ENCODE measurements around the gene EPHB4.

EPHB4 gene

DNA sequence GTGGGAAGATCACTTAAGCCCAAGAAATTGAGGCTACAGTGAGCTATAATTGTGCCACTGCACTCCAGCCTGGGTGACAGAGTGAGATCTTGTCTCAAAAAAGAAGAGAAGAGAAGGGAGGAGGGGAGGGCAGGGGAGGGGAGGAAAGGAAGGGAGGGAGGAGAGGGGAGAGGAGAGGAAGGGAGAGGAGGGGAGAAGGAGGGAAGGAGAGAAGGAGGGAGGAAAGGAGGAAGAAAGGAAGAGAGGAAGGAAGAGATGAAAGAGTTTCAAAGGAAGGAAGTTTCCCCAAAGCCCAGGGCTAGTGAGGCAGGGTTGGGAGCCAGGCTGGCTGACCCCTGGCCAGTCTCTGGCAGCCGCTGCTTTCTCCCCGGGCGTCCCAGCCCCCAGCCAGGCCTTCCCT is 32.6 kb downstream of the EPHB4 start:
- H3K9me3 ChIP-seq = no peaks in the 10 kb centered on the region
- TF ChIP-seq, protein P1, sequence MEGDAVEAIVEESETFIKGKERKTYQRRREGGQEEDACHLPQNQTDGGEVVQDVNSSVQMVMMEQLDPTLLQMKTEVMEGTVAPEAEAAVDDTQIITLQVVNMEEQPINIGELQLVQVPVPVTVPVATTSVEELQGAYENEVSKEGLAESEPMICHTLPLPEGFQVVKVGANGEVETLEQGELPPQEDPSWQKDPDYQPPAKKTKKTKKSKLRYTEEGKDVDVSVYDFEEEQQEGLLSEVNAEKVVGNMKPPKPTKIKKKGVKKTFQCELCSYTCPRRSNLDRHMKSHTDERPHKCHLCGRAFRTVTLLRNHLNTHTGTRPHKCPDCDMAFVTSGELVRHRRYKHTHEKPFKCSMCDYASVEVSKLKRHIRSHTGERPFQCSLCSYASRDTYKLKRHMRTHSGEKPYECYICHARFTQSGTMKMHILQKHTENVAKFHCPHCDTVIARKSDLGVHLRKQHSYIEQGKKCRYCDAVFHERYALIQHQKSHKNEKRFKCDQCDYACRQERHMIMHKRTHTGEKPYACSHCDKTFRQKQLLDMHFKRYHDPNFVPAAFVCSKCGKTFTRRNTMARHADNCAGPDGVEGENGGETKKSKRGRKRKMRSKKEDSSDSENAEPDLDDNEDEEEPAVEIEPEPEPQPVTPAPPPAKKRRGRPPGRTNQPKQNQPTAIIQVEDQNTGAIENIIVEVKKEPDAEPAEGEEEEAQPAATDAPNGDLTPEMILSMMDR (IDR thresholded peaks at IDR 0.05; ENCODE audit: low read depth, low read length) = no peak
- no peaks in the 10 kb centered on the region; the same call in 1 of the 2 replicates for H3K27me3 ChIP-seq
- no peaks in the 10 kb centered on the region for H3K36me3 ChIP-seq
- no peak overlapping the region for H3K4me3 ChIP-seq (ENCODE audit: low read depth, low read length)
- DNase-seq = no peak
- H3K4me1 ChIP-seq = no peaks in the 10 kb centered on the region

DNA sequence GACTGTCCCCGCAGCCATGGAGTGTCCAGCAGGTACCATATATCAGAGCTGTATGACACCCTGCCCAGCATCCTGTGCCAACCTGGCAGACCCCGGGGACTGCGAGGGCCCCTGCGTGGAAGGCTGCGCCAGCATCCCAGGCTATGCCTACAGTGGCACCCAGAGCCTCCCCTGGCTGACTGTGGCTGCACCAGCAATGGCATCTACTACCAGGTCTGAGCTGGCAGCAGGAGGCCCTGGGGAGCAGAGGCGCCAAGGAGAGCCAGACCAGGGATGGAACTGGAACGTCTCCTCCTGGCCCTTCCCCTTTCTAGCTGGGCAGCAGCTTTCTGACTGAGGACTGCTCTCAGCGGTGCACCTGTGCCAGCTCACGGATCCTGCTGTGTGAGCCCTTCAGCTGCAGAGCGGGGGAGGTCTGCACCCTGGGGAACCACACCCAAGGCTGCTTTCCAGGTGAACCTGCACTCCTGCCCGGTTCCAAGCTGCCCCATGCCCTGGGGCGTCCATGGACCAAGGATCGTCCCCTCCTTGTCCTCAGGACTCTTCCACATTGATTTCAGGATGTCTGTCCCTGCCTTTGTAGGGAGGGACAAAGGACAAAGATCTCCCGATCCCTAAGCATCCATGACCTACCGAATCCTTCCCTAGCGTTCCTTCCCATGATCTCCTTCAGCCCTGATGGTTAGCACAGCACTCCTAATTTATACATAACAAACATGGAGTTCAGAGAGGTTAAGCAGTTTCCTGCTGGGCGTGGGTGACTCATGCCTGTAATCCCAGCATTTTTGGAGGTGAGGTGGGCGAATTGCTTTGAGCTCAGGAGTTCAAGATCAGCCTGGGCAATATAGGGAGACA is 33.3 kb downstream of the EPHB4 start:
- TF ChIP-seq, protein P1 (IDR thresholded peaks at IDR 0.05; ENCODE audit: low read depth, low read length) = no peak
- no peak for DNase-seq
- H3K9me3 ChIP-seq = no peaks in the 10 kb centered on the region
- H3K4me3 ChIP-seq (ENCODE audit: low read depth, low read length) = no peak overlapping the region
- H3K36me3 ChIP-seq = no peaks in the 10 kb centered on the region
- H3K4me1 ChIP-seq = no peaks in the 10 kb centered on the region
- no peaks in the 10 kb centered on the region; the same call in 1 of the 2 replicates for H3K27me3 ChIP-seq

DNA sequence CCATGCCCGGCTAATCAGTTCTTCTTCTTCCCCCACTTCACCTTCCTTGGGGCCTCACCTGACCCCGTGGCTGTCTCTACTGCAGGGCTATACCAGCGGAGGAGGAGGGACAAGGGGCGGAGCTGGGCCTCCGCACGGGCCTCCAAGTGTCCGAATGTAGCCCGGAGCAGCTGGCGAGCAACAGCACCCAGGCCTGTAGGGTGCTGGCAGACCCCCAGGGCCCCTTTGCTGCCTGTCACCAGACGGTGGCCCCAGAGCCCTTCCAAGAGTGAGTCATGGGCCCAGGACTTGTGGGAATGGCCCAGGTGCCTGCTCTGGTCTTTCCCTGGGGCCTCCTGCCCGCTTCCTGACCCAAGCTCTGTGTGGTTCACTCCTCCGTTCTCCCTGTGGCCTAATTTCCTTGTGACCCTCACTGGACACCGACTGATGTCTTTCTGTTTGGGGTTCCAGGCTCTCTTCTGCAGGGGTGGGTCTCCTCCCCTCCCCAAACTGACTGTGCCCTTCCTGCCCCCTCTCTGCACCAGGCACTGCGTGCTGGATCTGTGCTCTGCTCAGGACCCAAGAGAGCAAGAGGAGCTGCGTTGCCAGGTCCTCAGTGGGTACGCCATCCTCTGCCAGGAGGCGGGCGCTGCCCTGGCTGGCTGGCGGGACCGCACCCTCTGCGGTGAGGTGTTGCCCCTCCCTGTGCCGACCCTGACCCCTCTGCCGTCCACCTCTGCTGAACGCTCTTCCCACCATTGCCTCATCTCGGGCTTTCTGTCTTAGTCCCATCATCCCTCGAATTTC is 35.2 kb downstream of the EPHB4 start:
- no peaks in the 10 kb centered on the region for H3K36me3 ChIP-seq
- TF ChIP-seq, protein P1 (IDR thresholded peaks at IDR 0.05; ENCODE audit: low read depth, low read length) = peak; percentile 22; the same call in 1 of the 2 replicates
- peak; percentile 59 for DNase-seq
- H3K4me1 ChIP-seq = no peaks in the 10 kb centered on the region
- H3K27me3 ChIP-seq = no peaks in the 10 kb centered on the region; the same call in 1 of the 2 replicates
- H3K9me3 ChIP-seq = no peaks in the 10 kb centered on the region
- H3K4me3 ChIP-seq (ENCODE audit: low read depth, low read length) = no peak overlapping the region

DNA sequence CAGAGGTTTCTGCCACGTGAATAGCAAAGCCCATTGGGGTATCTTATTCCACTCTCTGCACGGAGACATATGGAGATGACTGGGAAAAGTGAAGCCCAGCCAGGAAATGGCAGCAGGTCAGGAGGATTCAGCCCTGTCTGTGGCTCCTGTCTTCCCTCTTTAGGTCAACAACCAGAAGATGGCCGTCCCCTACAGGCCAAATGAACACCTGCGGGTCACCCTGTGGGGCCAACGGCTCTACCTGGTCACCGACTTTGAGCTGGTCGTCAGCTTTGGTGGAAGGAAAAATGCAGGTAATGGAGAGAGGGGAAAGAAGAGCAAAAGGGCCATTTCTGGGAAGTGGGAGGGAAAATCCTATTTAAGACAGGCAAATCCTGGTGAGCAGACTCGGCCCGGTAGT is 38.3 kb downstream of the EPHB4 start:
- no peaks in the 10 kb centered on the region for H3K4me1 ChIP-seq
- TF ChIP-seq, protein P1 (IDR thresholded peaks at IDR 0.05; ENCODE audit: low read depth, low read length) = 0 out of 2 replicates have a peak, but pooled peaks have one; percentile 8

DNA sequence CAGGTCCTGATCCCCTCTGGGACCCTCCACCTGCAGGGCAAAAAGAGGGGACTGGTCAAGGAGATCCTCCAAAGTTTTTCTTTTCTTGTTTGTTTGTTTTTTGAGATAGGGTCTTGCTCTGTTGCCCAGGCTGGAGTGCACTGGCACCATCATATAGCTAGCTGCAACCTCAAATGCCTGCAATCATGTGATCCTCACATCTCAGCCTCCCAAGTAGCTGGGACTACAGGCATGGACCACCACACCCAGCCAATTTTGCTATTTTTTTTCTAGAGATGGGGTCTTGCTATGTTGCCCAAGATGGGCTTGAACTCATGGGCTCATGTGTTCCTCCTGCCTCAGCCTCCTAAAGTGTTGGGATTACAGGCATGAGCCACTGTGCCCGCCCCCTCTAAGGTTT is 41.0 kb downstream of the EPHB4 start:
- H3K9me3 ChIP-seq = no peaks in the 10 kb centered on the region
- no peak overlapping the region for H3K4me3 ChIP-seq (ENCODE audit: low read depth, low read length)
- no peaks in the 10 kb centered on the region for H3K4me1 ChIP-seq
- no peaks in the 10 kb centered on the region for H3K27me3 ChIP-seq
- no peak for DNase-seq
- TF ChIP-seq, protein P1 (IDR thresholded peaks at IDR 0.05; ENCODE audit: low read depth, low read length) = no peak
- no peaks in the 10 kb centered on the region for H3K36me3 ChIP-seq

More for the DNA sequence above, 38.3 kb downstream of the EPHB4 start:
- H3K36me3 ChIP-seq = no peaks in the 10 kb centered on the region
- no peak overlapping the region for H3K4me3 ChIP-seq (ENCODE audit: low read depth, low read length)
- H3K27me3 ChIP-seq = no peaks in the 10 kb centered on the region; the same call in 1 of the 2 replicates
- DNase-seq = no peak
- H3K9me3 ChIP-seq = no peaks in the 10 kb centered on the region

All from BE2C (cell line).